CD4-positive, CD25-positive, alpha-beta regulatory T cell (primary cell): ENCODE results near the gene SIK1. TPM values are rescaled to one million over a fixed set of nuclear protein-coding genes. Genes with fewer than 3 reads are reported as not detected.
"Not testable (repeated sequence)": the region's sequence is repeated elsewhere in the genome, so short reads cannot be mapped to it uniquely, and the experiment has no call there.

Experiments
- ATAC-seq, 2 donors: fragments of 150-1000 bp; cut with Tn5 transposase; one replicate each; pipeline ENCODE4 v1.10.0; 2021; ENCODE audit warnings: low read depth in 2 of 2, moderate number of reproducible peaks in 2 of 2, moderate library complexity in 1 of 2
- DNase-seq, 3 donors: peaks; one replicate each; pipeline versions ENCODE4 v3.0.0 to v3.0.0-alpha.2; 2012 to 2022; ENCODE audit warnings: mixed read lengths in 1 of 3
- H3K27ac ChIP-seq: one replicate; pipeline ENCODE4 v1.7.0; 2013; ENCODE audit warnings: mild to moderate bottlenecking, low read length; ENCODE audit not compliant: insufficient read depth, poor library complexity, severe bottlenecking
- H3K27me3 ChIP-seq: one replicate; pipeline ENCODE4 v1.7.0; 2013; ENCODE audit warnings: low read length; ENCODE audit not compliant: control insufficient read depth, insufficient read depth
- H3K36me3 ChIP-seq: one replicate; pipeline ENCODE4 v1.7.0; 2013; ENCODE audit warnings: mild to moderate bottlenecking, low read length, moderate library complexity; ENCODE audit not compliant: control insufficient read depth, insufficient read depth
- H3K4me1 ChIP-seq: 2 replicates; pipeline ENCODE4 v1.7.0; 2013; ENCODE audit warnings: mild to moderate bottlenecking, low read length; ENCODE audit not compliant: insufficient read depth, control insufficient read depth, poor library complexity, severe bottlenecking
- H3K4me3 ChIP-seq: one replicate; pipeline ENCODE4 v1.7.0; 2013; ENCODE audit warnings: low read depth, mild to moderate bottlenecking, low read length, moderate library complexity
- H3K9me3 ChIP-seq, 2 experiments: 1 replicate in 1 of 2; 2 replicates in 1 of 2; pipeline ENCODE4 v1.7.0; 2013; ENCODE audit warnings: low read length in 2 of 2, mild to moderate bottlenecking in 1 of 2, moderate library complexity in 1 of 2; ENCODE audit not compliant: control insufficient read depth in 2 of 2
- H3K27ac Mint-ChIP-seq, 3 donors: one replicate each; pipeline ENCODE4 v1.8.0; 2020 to 2022; ENCODE audit warnings: mild to moderate bottlenecking in 3 of 3, mixed read lengths in 3 of 3, moderate library complexity in 2 of 3
- H3K27me3 Mint-ChIP-seq: one replicate; pipeline ENCODE4 v1.8.0; 2022; ENCODE audit warnings: mild to moderate bottlenecking, mixed read lengths
- H3K36me3 Mint-ChIP-seq: one replicate; pipeline ENCODE4 v1.8.0; 2020; ENCODE audit warnings: mixed read lengths
- H3K4me1 Mint-ChIP-seq, 4 donors: one replicate each; pipeline ENCODE4 v1.8.0; 2020 to 2022; ENCODE audit warnings: mixed read lengths in 4 of 4, mild to moderate bottlenecking in 1 of 4
- H3K4me3 Mint-ChIP-seq, 4 donors: one replicate each; pipeline ENCODE4 v1.8.0; 2020 to 2022; ENCODE audit warnings: mild to moderate bottlenecking in 4 of 4, mixed read lengths in 4 of 4, moderate library complexity in 3 of 4
- H3K9me3 Mint-ChIP-seq, 7 donors: one replicate each; pipeline ENCODE4 v1.8.0; 2020 to 2022; ENCODE audit warnings: mixed read lengths in 7 of 7, mild to moderate bottlenecking in 3 of 7, moderate library complexity in 2 of 7
- polyA plus RNA-seq, 4 donors: library from polyadenylated mRNA; unstranded; fragments of 300-500 nt; fragmentation: Illumina TruSeq; gene quantifications; one replicate each; pipeline ENCODE4 v1.2.3, GENCODE V29; 2021
- total RNA-seq: library from RNA; stranded (reverse); gene quantifications from one replicate; pipeline ENCODE4 v1.2.3, GENCODE V29; 2022

SIK1 gene
- total and polyA plus RNA-seq, 5 donors from 2014 or later, result 0.06 to 243 (median 0.18) TPM; not detected in 2

DNA sequence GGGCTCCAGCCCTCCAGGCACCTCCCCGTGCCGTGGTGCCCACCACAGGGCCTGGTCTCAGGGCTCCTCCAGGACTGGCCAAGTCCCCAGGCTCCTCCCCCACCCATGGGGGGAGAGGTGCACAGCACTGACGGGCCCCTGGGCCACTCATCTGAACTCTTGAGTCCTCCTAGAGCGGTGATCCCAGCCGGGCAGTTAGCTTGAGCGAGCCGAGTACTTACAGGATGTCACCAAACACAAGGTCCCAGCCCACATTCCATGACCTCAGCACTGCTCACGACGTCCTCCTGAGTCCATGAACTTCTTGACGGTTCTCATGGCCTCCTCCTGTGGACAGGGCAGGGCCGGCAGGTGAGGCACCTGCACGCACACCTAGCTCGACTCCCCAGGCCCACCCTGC is 33.5 kb upstream of the SIK1 start:
- not testable (repeated sequence) for H3K4me1 Mint-ChIP-seq, H3K4me3 ChIP-seq, H3K4me3 Mint-ChIP-seq, DNase-seq, ATAC-seq, H3K9me3 Mint-ChIP-seq, H3K27ac Mint-ChIP-seq, H3K27ac ChIP-seq, H3K36me3 Mint-ChIP-seq, H3K4me1 ChIP-seq, H3K36me3 ChIP-seq, H3K27me3 ChIP-seq, H3K27me3 Mint-ChIP-seq, H3K9me3 ChIP-seq

DNA sequence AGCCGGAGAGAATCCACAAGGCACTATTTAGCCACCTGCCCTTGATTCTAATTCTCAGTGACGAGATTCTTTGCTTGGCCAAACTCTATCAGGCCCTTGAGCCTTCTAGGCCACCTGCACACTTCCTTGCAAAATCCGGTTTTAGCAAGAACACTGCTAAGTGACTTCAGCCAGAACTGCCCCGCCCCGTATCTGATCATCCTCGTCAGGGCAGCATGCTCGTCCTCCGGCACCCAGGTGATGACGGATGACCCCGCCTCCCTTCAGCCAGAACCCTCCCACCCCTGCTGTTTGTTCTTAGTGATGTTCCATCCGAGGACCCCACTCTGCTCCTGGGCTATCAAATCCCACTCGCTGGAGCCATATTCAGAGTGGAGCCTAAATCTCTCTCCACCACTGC is 32.1 kb upstream of the SIK1 start:
- H3K27me3 Mint-ChIP-seq, H3K4me1 ChIP-seq, H3K4me3 Mint-ChIP-seq, H3K4me1 Mint-ChIP-seq, ATAC-seq, H3K27ac Mint-ChIP-seq, H3K36me3 ChIP-seq, H3K9me3 ChIP-seq, H3K9me3 Mint-ChIP-seq, DNase-seq, H3K27me3 ChIP-seq, H3K4me3 ChIP-seq, H3K36me3 Mint-ChIP-seq, H3K27ac ChIP-seq: not testable (repeated sequence)

DNA sequence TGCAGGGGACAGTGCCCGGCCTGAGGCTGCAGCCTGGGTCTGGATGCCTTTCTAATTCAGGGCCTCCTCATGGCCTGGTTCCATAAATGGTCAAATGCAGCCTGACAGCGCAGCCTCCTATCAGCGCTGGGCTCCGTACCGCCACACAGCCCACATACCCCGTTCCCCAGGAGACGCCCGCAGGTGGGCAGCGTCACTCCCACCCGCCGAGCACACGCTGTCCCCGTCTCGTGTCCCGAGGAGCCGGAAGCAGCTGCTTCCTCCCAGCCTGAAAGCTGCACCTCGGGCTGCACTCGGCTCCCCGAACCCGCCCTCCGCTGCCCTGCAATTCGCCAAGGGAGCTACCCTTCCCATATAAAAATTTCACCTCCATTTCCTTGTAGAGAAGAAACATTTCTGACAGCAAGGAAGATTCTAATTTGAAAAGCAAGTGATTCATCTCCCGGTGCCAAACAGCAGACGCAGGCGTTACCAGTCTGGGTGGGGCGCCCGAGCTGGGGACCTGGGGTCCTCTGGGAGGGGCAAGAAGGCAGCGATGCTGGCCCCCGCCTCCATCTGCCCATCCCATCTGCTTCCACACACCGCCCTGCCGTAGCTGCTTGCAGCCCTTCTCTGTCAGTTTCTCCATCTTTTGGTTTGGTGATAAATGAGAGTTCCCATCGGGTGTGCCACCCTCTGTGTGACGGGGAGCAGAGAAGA is 29.8 kb upstream of the SIK1 start:
- not testable (repeated sequence) for H3K27me3 ChIP-seq, H3K4me1 Mint-ChIP-seq, H3K9me3 Mint-ChIP-seq, H3K27ac ChIP-seq, H3K27me3 Mint-ChIP-seq, H3K4me3 Mint-ChIP-seq, H3K4me1 ChIP-seq, H3K36me3 Mint-ChIP-seq, H3K4me3 ChIP-seq, H3K36me3 ChIP-seq, H3K9me3 ChIP-seq, DNase-seq, H3K27ac Mint-ChIP-seq, ATAC-seq

DNA sequence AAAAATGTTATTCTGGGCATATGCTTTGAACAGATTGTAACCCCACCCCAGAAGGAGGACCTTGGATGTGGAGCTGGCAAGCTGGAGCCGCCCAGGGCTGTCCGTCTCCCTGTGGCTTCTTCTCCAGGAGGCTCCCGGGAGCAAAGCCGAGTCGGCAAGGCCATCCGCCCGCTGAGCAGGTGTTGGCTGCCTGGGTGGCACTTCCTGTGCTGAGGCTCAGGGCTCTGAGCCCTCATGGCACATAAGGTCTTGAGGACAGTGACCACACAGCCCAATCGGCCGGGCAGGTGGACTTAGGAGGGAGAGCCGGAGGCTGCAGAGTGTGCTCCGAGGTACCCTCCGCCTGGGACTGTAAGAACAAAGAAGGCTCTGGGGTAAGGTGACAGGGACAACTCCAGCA is 28.8 kb upstream of the SIK1 start:
- H3K36me3 Mint-ChIP-seq, H3K9me3 Mint-ChIP-seq, H3K27me3 ChIP-seq, DNase-seq, H3K27ac Mint-ChIP-seq, H3K4me1 ChIP-seq, H3K4me3 Mint-ChIP-seq, H3K4me3 ChIP-seq, ATAC-seq, H3K27me3 Mint-ChIP-seq, H3K36me3 ChIP-seq, H3K4me1 Mint-ChIP-seq, H3K9me3 ChIP-seq, H3K27ac ChIP-seq: not testable (repeated sequence)

DNA sequence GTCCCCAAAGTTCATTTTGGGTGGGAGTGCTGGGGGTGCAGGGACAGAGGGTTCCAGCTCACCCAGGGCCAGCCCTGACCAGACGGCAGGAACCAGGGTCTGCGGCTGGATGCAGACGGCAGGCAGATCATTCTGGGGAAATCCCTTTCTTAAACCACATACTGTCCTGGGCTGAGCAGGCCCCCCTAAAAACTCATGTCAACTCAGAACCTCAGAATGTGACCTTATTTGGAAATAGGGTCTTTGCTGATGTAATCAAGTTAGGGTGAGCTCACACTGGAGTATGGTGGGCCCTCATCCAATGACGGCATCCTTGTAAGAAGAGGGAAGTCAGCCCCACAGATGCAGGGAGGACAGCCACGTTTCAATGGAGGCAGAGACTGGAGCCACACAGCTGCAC is 27.2 kb upstream of the SIK1 start:
- not testable (repeated sequence) for H3K27ac ChIP-seq, ATAC-seq, H3K4me1 Mint-ChIP-seq, H3K4me1 ChIP-seq, DNase-seq, H3K4me3 ChIP-seq, H3K9me3 ChIP-seq, H3K36me3 ChIP-seq, H3K27me3 Mint-ChIP-seq, H3K27me3 ChIP-seq, H3K9me3 Mint-ChIP-seq, H3K36me3 Mint-ChIP-seq, H3K27ac Mint-ChIP-seq, H3K4me3 Mint-ChIP-seq

DNA sequence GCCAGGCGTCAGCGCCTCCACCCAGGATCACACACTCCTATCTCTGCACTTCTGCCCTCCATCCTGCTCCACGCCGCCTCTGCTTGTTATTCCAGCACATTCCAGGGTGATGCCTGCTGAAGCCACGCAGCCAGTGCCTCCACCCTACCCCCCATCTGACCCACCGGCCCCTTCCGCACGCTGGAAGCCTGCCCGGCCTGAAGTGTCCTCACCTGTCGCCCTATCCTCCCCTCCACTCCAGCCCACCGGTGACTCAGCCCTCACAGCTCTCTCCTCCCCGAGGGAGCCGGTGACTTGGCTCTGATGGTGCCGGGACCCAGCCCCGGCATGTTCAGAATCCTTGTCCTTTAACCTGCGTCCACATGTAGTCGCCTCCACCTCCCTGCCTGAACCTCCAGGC is 24.9 kb upstream of the SIK1 start:
- not testable (repeated sequence) for H3K27me3 Mint-ChIP-seq, H3K27ac Mint-ChIP-seq, H3K36me3 Mint-ChIP-seq, H3K9me3 Mint-ChIP-seq, H3K27ac ChIP-seq, H3K4me1 ChIP-seq, H3K4me3 ChIP-seq, H3K4me3 Mint-ChIP-seq, H3K9me3 ChIP-seq, DNase-seq, H3K4me1 Mint-ChIP-seq, ATAC-seq, H3K36me3 ChIP-seq, H3K27me3 ChIP-seq

DNA sequence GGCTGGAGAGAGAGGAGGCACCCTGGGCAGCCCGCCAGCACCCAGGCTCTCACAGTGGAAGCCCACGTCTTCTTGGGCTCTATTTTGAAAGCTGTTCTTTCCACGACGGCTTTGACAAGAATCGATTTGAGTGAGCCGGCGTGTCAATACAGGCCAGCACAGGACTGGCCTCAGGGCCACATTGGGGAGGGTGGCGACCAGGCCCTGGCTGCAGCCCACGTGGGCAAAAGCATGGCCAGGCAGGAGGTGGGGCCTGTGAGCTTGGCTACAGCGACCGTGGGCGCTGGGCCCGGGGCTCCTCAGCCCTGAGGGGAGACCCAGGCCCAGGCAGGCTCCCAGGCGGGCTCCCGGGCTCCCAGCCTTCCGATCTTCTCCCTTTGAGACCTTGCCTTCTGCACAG is 23.4 kb upstream of the SIK1 start:
- H3K27ac Mint-ChIP-seq, H3K36me3 Mint-ChIP-seq, H3K4me3 ChIP-seq, H3K27ac ChIP-seq, H3K9me3 ChIP-seq, H3K27me3 ChIP-seq, DNase-seq, H3K36me3 ChIP-seq, H3K9me3 Mint-ChIP-seq, H3K4me1 ChIP-seq, H3K4me1 Mint-ChIP-seq, H3K27me3 Mint-ChIP-seq, H3K4me3 Mint-ChIP-seq, ATAC-seq: not testable (repeated sequence)

DNA sequence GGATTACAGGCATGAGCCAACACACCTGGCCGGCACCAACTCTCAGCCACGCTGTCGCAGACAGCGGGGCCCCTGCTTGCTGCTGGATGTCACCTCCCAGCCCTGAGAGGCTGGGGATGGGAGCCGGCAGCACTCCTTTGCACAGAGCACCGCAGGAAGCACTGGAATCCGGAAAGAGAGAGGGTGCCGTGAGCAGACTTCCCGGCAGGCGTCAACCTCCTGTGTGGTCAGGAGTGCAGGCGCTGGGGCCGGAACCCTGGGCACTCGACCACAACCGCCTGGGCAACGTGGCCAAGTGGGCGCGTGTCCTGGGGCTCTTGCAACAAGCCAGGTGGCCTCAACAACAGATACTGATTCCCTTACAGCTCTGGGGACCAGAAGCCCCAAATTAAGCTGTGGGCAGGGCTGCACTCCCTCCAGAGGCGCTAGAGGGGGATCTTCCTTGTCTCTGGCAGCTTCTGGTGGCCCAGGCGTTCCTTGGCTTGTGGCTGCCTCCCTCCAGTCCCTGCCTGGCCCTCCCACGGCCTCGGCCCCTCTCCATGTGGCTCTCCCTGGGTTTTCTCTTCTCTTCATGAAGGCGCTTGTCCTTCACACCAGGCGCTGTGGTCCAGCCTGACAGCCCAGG is 20.5 kb upstream of the SIK1 start:
- not testable (repeated sequence) for ATAC-seq, H3K27me3 Mint-ChIP-seq, DNase-seq

More for the DNA sequence above, 20.5 kb upstream of the SIK1 start:
- H3K4me1 ChIP-seq, H3K9me3 Mint-ChIP-seq, H3K27me3 ChIP-seq, H3K27ac ChIP-seq, H3K4me1 Mint-ChIP-seq, H3K36me3 Mint-ChIP-seq, H3K4me3 Mint-ChIP-seq, H3K27ac Mint-ChIP-seq, H3K9me3 ChIP-seq, H3K36me3 ChIP-seq, H3K4me3 ChIP-seq: not testable (repeated sequence)
